Suprapubic skin (tissue), 4 donors: ENCODE results near the gene ARPC5L.

Experiments used
- CTCF ChIP-seq, 2 donors: fragments of 200-600 bp in 1 of 2; fragments of 450-650 bp in 1 of 2; sonication (generic) in 1 of 2; IDR thresholded peaks; one replicate each; pipeline ENCODE4 v1.5.1; 2016 to 2019; ENCODE audit warnings: antibody characterized with exemption in 2 of 2, mild to moderate bottlenecking in 1 of 2, moderate library complexity in 1 of 2
- EP300 ChIP-seq: sonication (generic); formaldehyde crosslinking; IDR thresholded peaks from one replicate; pipeline ENCODE4 v1.6.1; 2017; ENCODE audit warnings: antibody characterized with exemption
- POLR2A ChIP-seq, 2 donors: fragments of 450-650 bp; IDR thresholded peaks; one replicate each; pipeline ENCODE4 v1.6.1; 2017; ENCODE audit warnings: antibody characterized with exemption in 2 of 2, mild to moderate bottlenecking in 2 of 2, moderate library complexity in 2 of 2
- POLR2AphosphoS5 ChIP-seq, 3 donors: sonication (generic); formaldehyde crosslinking; IDR thresholded peaks; one replicate each; pipeline ENCODE4 v1.6.1; 2017; ENCODE audit warnings: antibody characterized with exemption in 3 of 3

- TF ChIP-seq CTCF (IDR thresholded peaks at IDR 0.05) (no peak), POLR2A (IDR thresholded peaks at IDR 0.05) (no peak), POLR2AphosphoS5 (IDR thresholded peaks at IDR 0.05) (no peak), EP300 (no peak)
These were observed 47.8 kb upstream of the ARPC5L start for GRCh38 chr9:124814164-124814535.
